GM18909 (cell line): ENCODE results near the gene BMP6.

Source experiments
- ATAC-seq: cut with Tn5 transposase; IDR thresholded peaks from one replicate; pipeline ENCODE4 v1.9.1; 2021; ENCODE audit warnings: mild to moderate bottlenecking; ENCODE audit not compliant: unreplicated experiment, poor library complexity

BMP6 gene

DNA sequence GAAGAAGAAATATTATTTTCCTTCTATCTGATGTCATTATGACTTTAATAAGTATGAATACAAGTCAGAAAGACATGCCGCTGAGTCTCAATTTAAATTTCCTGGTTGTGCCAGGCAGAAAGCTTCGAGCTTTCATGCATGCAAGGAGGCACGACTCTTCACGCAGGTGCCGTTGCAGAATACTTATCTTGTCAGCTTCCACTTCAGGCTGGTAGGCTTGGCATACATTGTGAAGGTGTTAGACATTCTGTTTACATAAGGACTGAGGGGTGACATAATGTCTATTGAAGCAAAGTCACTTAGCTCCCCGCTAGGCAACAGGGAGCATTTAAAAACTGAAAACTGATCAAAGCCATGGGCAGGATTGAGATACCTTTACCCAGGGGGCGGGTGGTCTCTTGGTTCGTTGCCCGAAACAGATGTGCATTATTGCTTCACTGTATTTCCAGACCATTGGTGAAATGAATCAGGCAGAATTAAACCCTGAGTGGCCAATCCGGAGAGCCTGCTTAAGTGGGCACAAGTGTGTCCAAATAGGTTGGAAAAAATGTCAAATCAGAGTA, 16.4 kb downstream of the BMP6 start:
- ATAC-seq: no peak

DNA sequence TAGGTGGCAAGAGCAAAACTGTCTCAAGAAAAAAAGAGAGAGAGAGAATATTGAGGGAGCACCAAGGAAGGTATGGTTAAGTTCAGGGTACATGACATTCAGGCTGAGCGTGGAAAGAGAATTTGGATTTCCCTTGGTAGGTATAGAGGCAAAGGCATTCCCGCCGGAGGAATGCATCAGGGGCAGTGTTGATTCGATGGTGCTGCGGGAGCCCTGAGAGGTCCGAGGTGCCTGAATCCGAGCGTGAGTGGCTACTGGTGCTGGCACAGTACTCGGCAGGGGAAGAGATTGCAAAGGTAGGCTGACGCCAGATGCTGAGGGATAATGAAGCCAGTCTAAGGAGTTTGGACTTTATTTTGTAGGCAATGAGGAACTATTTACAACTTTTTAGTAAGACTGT, 20.0 kb downstream of the BMP6 start:
- no peak for ATAC-seq

DNA sequence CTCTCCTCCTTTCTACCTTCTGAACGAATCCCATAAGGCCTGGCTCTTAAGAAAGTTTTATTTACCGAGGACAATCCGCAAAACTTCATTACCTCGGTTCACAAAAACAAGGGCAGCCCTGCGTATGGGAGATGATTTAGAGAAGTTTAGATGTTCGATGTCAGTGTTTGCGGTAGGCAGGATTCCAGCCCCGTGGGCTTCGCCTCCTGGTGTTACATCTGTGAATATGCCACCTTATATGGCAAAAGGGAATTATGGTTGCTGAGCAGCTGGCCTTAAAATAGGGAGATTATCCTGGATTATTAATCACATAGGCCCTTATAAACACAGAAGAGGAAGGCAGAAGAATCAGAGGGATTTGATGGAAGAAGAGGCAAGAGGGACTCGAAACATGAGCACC, 21.1 kb downstream of the BMP6 start:
- no peak for ATAC-seq

DNA sequence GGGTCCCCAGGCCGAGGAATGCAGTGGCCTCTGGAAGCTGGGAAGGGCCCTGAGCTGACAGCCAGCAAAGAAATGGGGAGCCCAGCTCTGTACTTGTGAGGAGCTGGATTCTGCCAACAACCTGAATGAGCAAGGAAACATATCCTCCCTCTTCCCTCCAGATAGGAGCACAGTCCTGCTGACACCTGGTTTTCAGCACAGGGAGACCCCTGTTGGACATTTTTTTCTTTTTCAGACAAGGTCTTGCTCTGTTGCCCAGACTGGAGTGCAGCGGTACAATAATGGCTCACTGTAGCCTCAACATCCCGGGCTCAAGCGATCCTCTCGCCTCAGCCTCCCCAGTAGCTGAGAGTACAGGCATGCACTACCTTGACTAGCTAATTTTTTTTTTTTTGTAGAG, 21.5 kb downstream of the BMP6 start:
- no peak for ATAC-seq

DNA sequence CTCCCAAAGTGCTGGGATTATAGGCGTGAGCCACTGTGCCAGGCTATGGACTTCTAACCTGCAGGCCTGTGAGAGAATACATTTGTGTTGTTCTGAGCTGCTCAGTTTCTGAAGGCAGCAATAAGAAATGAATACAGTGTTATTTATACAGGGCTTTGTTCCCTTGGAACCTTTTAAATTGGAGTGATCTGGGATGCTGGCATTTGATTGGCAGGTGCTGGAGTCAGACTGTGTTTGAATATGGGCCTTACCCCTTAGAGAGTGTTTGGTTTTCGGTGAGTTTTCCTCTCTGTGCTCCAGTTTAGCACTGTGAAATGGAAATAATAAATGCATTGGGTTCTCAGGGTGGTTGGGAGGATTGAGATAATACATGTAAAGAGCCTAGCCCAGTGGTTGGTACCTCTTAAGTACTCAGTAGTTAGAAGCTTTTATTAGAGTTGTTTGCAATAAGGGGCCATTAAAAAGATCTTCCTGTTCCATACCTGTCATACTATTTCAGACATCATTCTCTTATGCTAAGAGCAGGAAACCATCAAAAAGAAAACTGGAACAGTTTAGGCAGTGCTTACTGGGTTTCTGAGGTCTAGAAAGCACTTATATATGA, 22.1 kb downstream of the BMP6 start:
- ATAC-seq: no peak

DNA sequence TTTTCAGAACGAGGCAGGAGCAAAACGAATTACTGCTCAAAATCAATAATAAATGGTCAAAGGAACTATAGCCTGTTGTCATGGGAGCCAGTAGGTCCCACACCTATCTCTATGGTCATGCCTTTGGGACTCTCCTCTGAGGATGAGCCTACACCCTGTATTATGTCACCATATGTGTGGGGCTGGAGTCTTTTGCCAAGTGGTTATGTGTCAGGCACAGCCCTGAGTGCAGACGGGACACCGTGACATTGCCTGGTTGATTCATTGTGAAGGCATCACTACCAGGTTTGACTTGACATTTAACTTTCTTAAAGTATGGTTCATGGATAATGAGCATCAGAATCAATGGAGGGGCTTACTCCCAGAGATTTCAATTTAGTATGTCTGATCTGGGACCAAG, 23.6 kb downstream of the BMP6 start:
- ATAC-seq: no peak

DNA sequence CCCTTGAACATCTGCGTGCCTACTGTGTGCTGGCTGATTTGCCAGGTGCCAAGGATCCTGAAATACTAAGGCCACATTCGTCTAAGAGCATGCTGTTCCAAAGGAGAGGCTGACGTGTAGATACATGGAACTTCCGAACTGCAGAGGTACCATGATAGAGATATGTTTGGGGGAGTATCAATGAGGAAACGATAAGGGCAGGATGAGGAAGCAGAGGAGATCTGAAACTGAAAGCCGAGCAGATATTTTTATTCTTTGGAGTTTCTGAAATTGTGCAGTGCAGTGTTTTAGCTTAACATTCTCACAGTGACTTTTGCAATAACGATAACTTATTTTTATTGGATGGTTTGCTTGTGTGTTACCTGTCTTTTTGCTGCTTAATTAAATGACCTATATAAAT, 24.3 kb downstream of the BMP6 start:
- ATAC-seq: no peak

DNA sequence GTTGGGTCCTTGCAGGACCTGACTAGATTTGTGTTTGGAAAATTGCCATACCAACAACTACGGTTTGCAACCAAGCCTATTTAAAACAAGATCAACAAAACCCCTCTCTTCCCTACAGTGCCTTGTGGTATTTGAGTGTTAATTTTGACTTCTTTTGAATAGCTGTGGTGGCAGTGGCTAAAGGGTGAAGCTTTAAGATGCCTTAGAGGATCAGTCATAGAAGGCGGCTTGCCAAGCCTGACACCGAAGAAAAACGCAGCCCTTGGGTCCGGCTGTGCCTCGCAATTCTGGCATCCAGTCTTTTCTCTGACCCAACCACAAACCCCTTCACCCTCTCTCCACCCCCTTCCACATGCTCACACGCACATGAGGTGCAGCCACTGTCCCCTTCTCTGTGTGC, 32.6 kb downstream of the BMP6 start:
- ATAC-seq: no peak

DNA sequence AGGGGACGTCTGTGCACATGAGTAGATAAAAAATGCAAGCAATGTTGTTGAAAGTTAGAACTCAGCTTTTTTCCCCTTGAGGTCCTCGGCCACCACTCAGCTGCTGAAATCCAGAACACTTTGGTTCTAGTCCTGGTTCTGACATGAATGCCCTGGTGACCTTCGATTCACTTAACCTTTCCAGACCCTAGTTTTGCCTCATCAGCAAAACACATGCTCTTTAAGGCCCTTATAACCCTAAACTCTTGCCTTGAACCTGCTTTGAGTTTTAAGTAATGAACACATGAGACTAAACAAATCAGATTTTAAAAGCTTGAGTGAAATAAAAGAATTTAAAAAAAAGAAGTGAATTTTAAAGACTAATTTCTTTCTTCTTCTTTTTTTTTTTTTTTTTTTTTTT, 33.4 kb downstream of the BMP6 start:
- no peak for ATAC-seq

DNA sequence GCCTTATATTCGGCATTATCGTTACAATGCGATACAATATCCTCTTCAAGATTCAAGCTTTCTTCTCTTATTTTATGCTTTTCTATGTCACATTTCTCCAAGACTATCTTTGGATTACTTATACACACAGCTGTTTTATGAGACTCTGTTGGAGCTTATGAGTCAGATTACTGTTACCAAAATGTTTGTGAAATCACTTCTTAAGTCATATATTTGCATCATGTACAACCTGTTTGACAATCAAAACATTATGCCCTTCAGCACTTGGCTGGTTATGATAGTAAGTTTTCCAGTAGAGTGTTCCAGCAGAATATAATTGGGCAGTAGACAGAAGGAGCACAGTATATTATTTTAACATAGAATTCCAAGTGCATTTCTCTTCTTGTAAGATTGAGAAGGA, 35.2 kb downstream of the BMP6 start:
- ATAC-seq: no peak

DNA sequence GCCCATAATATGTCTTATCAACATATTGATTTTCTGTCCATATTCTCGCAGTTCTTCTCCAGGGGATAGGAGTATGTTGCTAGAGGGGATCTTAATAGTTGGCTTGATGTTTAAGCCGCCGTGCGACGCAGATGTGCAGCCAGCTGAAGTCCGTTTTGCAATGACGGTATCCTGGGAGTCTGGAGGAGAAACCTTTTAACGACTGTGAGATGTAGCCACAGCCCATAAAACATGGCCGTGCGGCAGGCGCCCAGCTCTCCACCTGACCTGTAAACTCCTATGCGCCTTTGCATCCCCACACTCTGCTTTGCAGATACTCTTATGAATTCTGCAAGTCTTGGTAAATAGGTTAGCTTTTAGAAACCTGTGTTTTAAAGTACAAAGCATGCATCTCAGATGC, 36.9 kb downstream of the BMP6 start:
- no peak for ATAC-seq

DNA sequence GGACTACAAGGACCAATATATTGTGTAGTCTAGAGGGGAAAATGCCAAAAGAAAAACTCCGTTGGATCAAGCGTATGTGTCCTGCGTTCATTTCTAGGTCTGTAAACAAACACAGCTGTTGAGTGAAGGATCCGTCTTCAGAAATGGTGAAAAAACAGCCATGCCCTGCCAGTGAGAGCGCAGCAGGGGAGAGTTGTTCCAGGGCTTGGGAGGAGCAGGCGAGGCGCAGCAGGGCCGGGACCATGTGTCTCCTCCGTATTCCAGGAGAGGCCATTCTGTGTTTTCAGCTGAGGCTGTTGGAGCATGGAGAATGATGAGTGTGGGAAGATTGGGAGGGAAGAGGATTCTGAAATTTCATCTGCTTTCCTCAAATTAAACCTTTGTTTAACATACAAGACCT, 38.0 kb downstream of the BMP6 start:
- ATAC-seq: no peak

DNA sequence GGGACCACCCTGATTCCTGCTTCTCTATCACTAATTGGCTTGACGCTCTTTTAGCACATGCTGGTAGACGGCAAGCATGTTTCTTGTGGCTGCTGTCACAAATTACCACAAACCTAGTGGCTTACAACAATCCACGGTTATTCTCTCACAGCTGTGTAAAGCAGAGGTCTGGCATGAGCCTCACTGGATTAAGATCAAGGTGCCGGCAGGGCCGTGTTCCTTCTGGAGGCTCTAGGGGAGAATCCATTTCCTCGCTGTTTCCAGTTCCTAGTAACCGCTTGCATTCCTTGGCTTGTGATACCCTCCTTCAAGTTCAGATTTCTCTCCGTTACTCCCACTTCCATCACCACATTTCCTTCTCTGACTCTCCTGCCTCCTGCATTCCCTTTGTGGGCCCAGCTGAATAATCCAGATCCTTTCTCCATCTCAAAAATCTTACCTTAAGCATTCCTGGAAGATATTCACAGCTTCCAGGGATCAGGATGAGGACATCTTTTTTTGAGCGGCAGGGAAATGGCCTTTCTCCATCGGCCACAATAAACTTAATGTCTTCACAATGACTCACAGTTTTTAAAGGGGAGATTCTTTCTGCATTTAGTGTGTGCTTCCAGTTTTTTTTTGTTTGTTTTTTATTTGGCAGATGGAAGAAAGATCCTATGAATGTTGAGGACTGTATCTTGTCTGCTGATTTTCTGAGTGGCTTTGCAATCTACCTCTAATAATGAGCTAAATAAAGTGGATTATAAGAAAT, 39.9 kb downstream of the BMP6 start:
- no peak for ATAC-seq

DNA sequence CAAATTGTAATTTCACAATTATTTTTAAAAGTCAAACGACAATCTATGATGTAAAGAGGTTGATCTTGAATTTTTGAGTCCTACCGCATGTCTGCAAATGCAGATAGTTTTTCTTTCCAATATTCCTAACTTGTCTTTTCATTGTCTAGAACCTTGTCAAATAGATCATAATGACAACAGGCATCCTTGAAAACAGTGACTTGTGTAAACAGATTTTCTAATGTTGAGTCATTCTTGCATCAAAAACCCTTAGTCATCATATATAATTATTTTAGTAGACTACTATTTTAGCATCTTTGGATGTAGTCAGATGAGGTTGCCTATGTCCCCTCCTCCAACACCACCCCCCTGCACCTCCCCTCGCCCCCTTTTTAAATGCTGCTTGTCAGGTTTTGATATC, 43.8 kb downstream of the BMP6 start:
- ATAC-seq: no peak

DNA sequence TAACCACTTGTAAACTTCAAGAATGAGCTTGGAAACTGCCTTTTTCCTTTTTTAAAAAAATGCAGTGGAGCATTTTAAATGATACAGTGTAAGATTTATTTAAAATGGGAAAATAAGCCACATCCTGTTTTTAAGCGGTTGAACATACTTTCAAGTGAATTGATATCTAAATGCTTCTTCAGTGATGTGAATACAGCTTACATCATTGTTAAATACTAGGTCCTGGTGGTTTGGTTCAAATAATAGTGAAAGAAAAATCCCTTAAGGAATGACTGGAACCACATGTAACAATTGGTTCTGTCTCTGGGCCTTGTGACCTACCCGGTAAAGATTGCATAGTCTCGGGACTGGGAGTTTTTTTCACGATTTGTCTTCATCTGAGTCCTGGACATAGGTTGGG, 44.2 kb downstream of the BMP6 start:
- no peak for ATAC-seq

DNA sequence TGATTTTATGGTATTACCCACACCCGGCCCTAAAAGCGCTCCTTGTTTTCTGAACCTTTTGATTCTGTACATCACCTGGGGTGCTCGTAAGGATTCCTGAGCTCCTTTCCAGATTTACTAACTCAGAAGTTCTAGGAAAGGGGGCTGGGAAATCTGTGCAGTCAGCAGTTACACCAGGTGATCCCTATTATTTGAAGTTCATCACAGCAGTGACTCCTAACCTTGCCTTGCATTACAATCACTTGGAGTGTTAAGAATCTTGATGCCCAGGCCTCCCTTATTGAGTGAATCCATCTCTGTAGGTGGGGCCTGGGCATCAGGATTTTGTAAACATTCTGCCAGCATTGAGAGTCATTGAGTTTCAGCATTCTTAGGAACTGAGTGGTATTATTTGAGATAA, 44.7 kb downstream of the BMP6 start:
- no peak for ATAC-seq

DNA sequence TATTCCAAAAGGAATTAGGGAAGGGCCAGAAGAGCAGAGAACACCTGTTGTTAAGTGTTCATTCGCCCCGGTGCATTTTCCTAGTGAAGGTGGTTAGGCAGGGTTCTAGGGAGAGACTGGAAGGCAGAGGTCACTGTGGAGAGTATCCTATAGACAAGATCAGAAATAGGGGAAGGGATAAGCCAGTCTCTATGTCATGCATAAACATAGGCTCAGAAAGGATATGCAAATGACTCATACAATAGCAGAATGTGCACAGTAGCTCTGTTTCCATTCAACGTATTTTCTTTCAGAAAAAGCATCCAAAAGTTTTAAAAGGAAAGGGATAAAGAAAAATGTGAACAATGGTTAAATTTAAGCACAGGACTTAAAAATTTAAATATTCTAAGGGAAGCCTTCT, 47.4 kb downstream of the BMP6 start:
- no peak for ATAC-seq

DNA sequence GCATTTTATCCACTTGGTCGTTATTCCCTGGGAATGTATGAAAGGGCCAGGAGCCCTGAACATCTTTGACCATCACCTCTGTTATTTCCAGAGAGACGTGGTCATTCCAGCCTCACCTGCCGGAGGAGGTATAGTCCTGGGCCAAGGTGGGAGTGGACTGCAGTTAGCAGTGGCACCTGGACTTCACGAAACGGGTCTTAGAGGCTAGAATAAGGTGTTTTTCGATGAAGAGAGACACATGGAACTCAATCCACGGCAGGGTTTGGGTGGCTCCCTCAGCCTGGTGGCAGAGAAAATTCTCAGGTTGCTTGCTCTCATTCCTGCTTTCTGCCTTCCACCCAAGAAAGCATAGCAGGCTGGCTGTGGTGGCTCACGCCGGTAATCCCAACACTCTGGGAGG, 48.0 kb downstream of the BMP6 start:
- ATAC-seq: no peak

DNA sequence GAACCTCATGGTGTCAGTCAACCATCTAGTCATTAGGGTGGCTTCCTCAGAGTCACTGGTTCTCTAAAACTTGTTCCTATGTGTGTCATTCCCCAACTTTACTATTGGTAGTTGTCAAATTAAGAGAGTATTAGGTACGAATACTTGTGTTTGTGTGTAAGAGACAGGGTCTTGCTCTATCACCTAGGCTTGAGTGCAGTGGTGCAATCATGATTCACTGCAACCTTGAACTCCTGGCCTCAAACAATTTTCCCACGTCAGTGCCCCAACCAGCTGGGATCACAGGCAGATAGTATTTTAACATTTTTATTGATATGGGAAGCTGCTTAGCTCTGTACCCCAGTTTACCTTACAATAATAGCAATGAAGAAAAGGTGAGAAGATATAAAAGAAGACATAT, 50.6 kb downstream of the BMP6 start:
- ATAC-seq: no peak

DNA sequence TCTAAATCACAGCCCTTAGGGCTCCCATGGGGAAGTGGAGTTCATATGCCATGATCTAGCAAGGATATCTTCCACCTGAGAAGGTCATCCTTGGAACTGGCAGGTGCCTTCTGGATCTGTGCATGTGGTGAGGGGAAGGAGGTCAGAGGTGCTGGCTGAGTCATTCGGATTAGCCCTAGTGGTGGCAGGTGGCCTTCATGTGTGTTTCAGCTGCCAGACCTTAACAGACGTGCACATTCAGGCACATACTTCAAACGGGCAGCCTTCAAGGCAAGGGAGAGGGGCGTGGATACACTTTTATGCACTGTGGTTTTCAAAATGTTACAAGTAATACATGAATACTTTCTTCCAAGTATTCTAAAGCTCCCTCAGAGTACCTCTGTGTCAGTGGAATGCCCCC, 51.2 kb downstream of the BMP6 start:
- no peak for ATAC-seq

DNA sequence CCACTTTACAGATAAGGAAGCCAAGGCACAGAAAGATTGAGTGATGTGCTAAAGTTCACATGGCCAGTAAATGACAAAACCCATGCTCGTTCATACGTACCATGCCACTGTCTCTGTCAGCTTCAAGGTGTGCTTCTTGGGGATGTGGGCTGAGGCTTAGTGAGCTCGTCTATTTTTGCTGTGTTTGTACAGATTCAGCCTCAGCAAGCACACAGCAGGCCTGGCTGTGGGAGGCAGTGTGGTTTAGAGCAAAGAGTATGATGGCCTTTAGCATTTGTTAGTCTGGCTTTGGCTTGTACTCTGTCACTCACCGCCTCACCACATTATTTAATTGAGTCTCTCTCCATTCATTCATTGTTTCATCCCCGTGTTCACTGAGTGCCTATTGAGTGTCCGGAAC, 55.3 kb downstream of the BMP6 start:
- ATAC-seq: no peak

DNA sequence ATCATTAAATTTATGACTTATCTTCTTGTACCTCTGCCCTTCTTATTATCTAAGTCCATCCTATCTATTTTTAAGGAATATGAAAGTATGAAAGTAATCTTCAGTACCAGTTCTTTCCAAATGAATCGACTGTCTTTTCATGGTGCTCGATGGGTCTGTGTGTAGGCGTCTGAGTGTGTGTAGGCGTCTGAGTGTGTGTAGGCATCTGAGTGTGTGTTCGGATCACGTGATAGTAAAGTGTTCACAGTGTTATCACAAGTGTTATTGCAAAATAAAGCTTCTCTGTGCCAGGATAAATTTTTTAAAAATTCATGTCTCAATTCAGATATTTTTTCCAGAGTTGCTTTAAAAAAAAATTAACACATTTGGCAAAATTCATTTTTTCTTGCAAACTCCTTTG, 58.3 kb downstream of the BMP6 start:
- no peak for ATAC-seq
